PFSK-1 (cell line): ENCODE results near the gene PSPH.

ENCODE experiments used
- FOXP2 ChIP-seq: optimal IDR thresholded peaks from 2 replicates; pipeline ENCODE3; 2011; ENCODE audit warnings: borderline replicate concordance, control low read depth, inconsistent platforms; ENCODE audit not compliant: insufficient read depth; ENCODE audit errors: extremely low read length, extremely low read depth
- POLR2AphosphoS5 ChIP-seq: IDR thresholded peaks from 2 replicates; pipeline ENCODE4 v1.6.1; 2012; ENCODE audit warnings: low read depth, mild to moderate bottlenecking, control low read depth, low read length, moderate library complexity
- SIN3A ChIP-seq: IDR thresholded peaks from 2 replicates; pipeline ENCODE4 v1.6.1; 2012; ENCODE audit warnings: mild to moderate bottlenecking, low read length, moderate library complexity, borderline replicate concordance; ENCODE audit not compliant: insufficient read depth
- TAF1 ChIP-seq: IDR thresholded peaks from 2 replicates; pipeline ENCODE4 v1.6.1; 2012; ENCODE audit warnings: low read length, control low read depth, borderline replicate concordance; ENCODE audit not compliant: insufficient read depth
- TF ChIP-seq, protein P1 (sequence below), 2 experiments: IDR thresholded peaks; 2 replicates each; pipeline versions ENCODE4 v1.6.1 to v1.8.0; 2011 to 2012; ENCODE audit warnings: low read depth in 2 of 2, low read length in 2 of 2, control low read depth in 1 of 2, inconsistent platforms in 1 of 2, mild to moderate bottlenecking in 1 of 2, moderate library complexity in 1 of 2; ENCODE audit not compliant: insufficient read depth in 1 of 2

The PSPH gene

DNA sequence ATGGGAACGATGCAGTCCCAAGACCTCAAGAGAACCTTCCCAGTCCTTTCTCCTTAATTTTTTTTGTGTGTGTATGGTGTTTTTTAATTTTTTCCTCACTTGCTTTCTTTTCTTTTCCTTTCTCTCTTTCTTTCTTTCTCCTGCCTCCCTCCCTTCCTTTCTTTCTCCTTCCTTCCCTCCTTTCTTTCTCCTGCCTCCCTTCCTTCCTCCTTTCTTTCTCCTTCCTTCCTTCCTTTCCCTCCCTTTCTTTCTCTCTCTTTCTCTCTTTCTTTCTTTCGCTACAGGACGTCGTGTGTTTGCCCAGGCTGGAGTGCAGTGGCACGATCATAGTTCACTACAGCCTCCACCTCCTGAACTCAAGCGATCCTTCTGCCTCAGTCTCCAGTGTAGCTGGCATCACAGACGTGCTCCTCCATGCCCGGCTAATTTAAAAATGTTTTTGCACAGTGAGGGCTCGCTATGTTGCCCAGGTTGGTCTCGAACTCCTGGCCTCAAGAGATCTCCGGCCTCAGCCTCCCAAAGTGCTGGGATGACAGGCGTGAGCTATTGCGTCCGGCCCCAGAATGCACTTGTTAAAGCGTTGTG lies 87.6 kb downstream of the PSPH start:
- TF ChIP-seq POLR2AphosphoS5 (no peak), TAF1 (no peak), SIN3A (no peak), FOXP2 (no peak)
- TF ChIP-seq, protein P1, sequence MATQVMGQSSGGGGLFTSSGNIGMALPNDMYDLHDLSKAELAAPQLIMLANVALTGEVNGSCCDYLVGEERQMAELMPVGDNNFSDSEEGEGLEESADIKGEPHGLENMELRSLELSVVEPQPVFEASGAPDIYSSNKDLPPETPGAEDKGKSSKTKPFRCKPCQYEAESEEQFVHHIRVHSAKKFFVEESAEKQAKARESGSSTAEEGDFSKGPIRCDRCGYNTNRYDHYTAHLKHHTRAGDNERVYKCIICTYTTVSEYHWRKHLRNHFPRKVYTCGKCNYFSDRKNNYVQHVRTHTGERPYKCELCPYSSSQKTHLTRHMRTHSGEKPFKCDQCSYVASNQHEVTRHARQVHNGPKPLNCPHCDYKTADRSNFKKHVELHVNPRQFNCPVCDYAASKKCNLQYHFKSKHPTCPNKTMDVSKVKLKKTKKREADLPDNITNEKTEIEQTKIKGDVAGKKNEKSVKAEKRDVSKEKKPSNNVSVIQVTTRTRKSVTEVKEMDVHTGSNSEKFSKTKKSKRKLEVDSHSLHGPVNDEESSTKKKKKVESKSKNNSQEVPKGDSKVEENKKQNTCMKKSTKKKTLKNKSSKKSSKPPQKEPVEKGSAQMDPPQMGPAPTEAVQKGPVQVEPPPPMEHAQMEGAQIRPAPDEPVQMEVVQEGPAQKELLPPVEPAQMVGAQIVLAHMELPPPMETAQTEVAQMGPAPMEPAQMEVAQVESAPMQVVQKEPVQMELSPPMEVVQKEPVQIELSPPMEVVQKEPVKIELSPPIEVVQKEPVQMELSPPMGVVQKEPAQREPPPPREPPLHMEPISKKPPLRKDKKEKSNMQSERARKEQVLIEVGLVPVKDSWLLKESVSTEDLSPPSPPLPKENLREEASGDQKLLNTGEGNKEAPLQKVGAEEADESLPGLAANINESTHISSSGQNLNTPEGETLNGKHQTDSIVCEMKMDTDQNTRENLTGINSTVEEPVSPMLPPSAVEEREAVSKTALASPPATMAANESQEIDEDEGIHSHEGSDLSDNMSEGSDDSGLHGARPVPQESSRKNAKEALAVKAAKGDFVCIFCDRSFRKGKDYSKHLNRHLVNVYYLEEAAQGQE (IDR thresholded peaks at IDR 0.05; ENCODE audit: insufficient read depth in 1 of 2, low read depth in 2 of 2, low read length in 2 of 2) = no peak

DNA sequence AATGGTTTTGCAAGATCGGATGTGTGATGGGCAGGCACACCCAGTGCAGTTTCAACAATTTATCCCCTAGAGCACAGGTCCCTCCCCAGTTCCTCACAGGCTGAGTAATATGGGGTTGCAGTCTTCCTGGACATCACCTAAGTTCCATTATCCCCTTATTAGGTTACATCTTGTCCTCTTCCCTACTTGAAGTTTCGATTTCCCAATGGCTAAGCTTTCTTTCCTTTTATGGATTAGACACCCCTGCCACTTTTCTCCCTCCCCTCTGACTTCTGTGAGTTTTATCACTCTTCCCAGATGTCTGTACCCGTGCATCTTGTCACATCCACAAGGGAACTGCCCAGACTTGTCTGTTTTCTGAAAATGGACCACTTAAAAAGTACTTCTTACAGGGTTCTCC lies 89.2 kb downstream of the PSPH start:
- TF ChIP-seq TAF1 (no peak), FOXP2 (no peak), SIN3A (no peak), POLR2AphosphoS5 (no peak)
- TF ChIP-seq, protein P1 (IDR thresholded peaks at IDR 0.05; ENCODE audit: insufficient read depth in 1 of 2, low read depth in 2 of 2, low read length in 2 of 2) = no peak
